Measurements from ENCODE around the gene NNAT. TPM values are rescaled to one million over a fixed set of nuclear protein-coding genes. Genes with fewer than 3 reads are reported as not detected.
A peak's percentile ranks its signal among the peaks of the same experiment; 100 is the strongest.

NNAT gene
- total and polyA plus RNA-seq, 2 donors (not counting 3 experiments of a cell fraction or from before 2014, with no cell fraction given): 2.3 to 32.9 TPM

- no peak for DNase-seq (ENCODE audit: low read depth, low spot score)
- ChIA-PET POLR2A (no interaction called here), CTCF (no interaction called here)
- Histone ChIP-seq H3K9ac (replicated peaks; ENCODE audit: extremely low read depth, insufficient read depth, low read length) (no peak overlapping the region), H3K4me1 (ENCODE audit: control insufficient read depth, extremely low read depth, insufficient read depth, low read length) (peaks cover 27% of the 10 kb centered on the region), H3K9me3 (replicated peaks; ENCODE audit: control insufficient read depth, insufficient read depth, low read length) (no peaks in the 10 kb centered on the region), H4K20me1 (replicated peaks; ENCODE audit: control insufficient read depth, extremely low read depth, insufficient read depth, low read length) (peaks cover 3% of the 10 kb centered on the region), H3K79me2 (ENCODE audit: control insufficient read depth, insufficient read depth, low read length) (peaks cover 62% of the 10 kb centered on the region), H2AFZ (ENCODE audit: low read depth, low read length) (no peak overlapping the region), H3K4me2 (ENCODE audit: insufficient read depth, low read length) (peak overlapping the region; percentile 96), H3K27ac (ENCODE audit: insufficient read depth, low read depth, low read length) (peak overlapping the region; percentile 99), H3K36me3 (ENCODE audit: control insufficient read depth in 2 of 2, extremely low read depth in 1 of 2, insufficient read depth in 2 of 2, low read length in 2 of 2) (peaks cover 0 to 2% of the 10 kb centered on the region in 2 experiments), H3K4me3 (replicated peaks in 1 of 3; ENCODE audit: insufficient read depth in 1 of 3, low read depth in 1 of 3, low read length in 3 of 3) (peak overlapping the region in 2 of 3 experiments; percentile 19 to 23), H3K27me3 (ENCODE audit: control insufficient read depth in 2 of 2, insufficient read depth in 2 of 2, low read length in 2 of 2) (no peaks in the 10 kb centered on the region), H3K9me1 (replicated peaks; ENCODE audit: control insufficient read depth, extremely low read depth, insufficient read depth, low read length) (no peaks in the 10 kb centered on the region)
- no TSS peak for BruUV-seq (replicated peaks)
- no peak for FAIRE-seq
- intact Hi-C loops (cut with micrococcal nuclease): loop anchor here (2.0 kb wide), 1 partner anchor 143 kb away; no protein-coding TSS in a partner anchor
- TF ChIP-seq CTCF (IDR thresholded peaks at IDR 0.05; ENCODE audit: extremely low read depth in 1 of 2, insufficient read depth in 1 of 2, low read depth in 1 of 2, low read length in 2 of 2): no peak
- no peak for TF ChIP-seq MYC (IDR thresholded peaks at IDR 0.05; ENCODE audit: low read depth, low read length)
- TF ChIP-seq JUN (IDR thresholded peaks at IDR 0.05; ENCODE audit: borderline replicate concordance, insufficient read depth, insufficient read length, low read depth): no peak
- TF ChIP-seq GATA2 (IDR thresholded peaks at IDR 0.05; ENCODE audit: insufficient read depth, insufficient read length, low read depth, low read length): no peak
- TF ChIP-seq FOS (IDR thresholded peaks at IDR 0.05; ENCODE audit: borderline replicate concordance, insufficient read depth, low read length): no peak
- TF ChIP-seq POLR2AphosphoS5 (IDR thresholded peaks at IDR 0.05; ENCODE audit: insufficient read depth, low read depth, low read length): no peak
- no peak for TF ChIP-seq MAX (IDR thresholded peaks at IDR 0.05; ENCODE audit: insufficient read depth, insufficient read length)
- no peak for TF ChIP-seq EZH2 (IDR thresholded peaks at IDR 0.05; ENCODE audit: borderline replicate concordance, low read depth, low read length, severe bottlenecking)
- no peak for TF ChIP-seq POLR2A (IDR thresholded peaks at IDR 0.05; ENCODE audit: low read depth, low read length)
- dilution Hi-C loops (cut with MboI; ENCODE audit: extremely low pct_ligation_motif_present, low sequenced_read_pairs): no loop called here
Measured at GRCh38 chr20:37525810-37526209, 4.8 kb downstream of the NNAT start.

All from endothelial cell of umbilical vein (primary cell).